NCI-H2107 treated with DMSO at 0.1 percent for 48 hours (cell line): ENCODE results near the gene BRPF1.

Source experiments
- DNase-seq: peaks from one replicate; lab custom pipeline; 2025; ENCODE audit not compliant: unreplicated experiment; lab: John Stamatoyannopoulos, UW

The BRPF1 gene

DNA sequence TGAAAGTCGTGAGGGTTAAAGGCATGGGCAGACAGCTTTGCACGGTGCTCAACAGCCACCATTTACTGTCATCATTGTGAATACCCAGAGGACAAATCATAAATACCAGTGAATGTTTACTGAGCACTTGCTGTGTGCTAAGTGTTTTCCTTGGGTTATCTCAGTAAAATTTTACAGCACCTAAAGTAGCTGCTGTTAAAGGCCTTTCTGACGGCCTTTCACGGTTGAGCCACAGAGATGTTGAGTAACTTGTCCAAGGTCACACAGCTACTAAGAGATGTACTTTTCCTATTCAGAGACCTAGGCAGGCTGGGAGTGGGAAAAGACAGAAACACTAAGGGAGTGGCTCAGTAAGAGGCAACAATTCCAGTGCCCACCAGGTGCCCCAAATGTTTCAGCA, 28.3 kb upstream of the BRPF1 start:
- DNase-seq = no peak

DNA sequence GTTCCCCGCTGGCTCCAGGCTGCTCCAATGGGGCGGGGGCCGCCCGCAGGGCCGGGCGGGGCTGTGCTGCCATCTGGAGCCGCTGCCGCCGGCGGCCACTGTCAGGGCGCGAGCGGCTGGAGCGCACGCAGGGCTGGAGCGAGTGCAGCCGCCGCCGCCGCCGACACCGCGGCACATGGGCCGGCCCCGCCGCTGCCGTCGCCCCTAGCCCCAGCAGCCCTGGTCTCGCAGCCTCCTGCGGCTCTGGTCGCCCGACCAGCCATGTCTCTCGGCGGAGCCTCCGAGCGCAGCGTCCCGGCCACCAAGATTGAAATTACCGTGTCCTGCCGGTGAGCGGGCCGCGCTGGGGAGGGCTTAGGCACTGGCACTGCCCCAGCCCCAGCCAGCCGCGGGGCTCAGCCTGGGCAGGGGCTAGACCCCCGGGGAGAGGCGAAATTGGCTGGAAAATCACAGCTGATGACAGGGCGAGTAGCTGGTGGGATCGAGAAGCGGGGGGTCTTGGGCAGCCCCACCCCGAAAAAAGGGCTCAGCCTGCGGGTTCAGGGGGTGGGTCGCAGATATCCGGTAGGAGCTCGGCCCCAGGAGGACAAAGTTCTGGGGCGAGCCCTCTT, 27.7 kb upstream of the BRPF1 start, which contains the start of gene CPNE9:
Gene CPNE9 (plus strand): TSS at position 98 of the 611 bp plus-strand sequence. CDS start 164 bp downstream, at position 262.
- no peak for DNase-seq

DNA sequence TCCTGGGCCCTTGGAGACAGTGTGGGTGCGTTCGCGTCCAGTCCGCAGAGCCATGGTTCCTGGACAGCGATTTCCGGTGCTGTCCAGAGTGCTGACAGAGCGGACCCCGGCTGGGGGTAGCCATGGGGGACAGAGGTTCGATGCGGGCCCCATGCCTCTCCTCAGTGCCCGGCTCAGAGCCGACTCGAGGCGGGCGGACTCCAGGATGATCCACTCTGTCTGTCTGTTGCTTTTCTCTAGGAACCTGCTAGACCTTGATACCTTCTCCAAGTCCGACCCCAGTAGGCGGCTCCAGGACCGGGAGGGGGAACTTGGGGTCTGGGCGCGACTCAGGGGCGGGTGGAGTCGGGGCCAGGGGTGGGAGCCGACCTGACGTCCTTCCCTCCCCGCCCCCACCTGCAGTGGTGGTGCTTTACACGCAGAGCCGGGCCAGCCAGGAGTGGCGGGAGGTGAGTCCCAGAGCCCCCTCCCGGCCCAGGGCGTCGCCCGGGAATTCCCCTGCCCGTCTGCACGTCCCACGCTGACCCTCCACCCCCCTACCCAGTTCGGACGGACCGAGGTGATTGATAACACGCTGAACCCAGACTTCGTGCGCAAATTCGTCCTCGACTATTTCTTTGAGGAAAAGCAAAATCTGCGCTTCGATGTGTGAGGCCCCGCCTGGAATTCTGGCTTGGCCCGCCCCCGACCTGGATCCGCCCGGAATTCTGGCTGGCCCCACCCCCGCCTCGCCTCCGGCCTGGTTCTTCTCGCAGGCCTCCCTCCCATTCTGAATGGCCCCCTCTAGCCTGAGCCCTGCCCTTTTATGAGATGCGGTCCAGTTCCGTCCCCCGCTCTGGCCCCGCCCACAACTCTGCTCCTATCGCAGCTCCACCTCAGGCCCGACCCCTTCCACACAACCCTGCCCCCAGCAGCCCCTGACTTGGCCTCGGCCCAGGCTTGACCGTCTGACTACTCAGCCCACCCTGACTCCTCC, 26.9 kb upstream of the BRPF1 start:
- no peak for DNase-seq

DNA sequence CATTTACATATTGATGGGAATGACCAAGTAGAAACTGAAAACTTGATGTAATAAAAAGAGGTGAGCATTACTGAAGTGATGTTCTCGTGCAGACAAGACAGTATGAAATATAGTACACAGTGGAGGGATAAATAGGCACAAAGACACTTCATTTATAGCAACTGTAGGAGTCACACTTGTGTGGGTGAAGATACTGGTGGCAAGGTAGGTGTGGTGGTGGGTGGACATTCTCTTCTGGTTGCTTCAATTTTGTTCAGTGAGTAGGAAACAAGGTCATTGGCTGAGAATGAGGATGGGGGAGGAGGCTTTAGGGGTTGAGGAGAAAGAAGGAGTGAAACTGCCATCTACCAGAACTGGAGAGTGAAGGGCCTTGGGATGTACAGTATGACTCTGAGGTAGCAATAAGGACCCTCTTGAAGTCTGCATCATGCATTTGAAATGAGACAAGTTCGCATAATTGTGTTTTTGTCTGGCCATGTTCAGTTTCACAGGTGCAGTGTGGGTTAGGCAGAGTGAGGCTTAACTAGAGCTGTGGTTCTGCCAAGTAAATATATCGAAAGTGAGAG, 21.3 kb upstream of the BRPF1 start:
- DNase-seq = no peak

DNA sequence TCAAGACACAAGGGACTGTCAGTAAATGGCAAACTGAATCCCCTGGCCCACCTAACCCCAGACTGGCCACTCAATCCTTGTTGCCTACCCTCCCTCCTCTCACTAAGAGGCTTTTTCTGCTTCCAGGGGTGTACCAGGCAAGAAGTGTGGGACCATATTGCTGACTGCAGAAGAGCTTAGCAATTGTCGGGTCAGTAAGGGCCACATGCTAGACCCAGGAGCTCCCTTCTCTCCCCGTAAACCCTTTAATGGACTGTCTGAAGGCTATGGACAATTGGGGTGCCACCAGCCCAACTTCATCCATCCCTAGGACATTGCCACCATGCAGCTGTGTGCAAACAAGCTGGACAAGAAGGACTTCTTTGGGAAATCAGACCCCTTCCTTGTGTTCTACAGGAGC, 19.1 kb upstream of the BRPF1 start:
- DNase-seq = no peak

DNA sequence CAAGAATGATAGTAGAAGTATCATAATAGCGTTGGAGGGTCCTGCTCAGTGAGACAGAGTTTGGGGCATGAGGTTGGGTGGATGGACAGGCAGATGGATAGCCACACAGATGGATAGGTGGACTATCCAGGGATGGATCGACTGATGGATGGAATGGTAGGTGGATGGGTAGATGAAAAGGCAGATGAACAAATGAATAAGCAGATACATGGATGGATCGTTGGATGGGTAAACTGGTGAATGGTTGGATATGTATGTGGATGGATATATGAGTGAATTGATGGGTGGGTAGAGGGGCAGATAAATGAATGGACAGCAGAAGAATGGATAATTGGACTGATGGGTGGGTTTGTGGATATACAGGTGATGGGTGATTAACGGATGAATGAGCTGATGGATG, 18.4 kb upstream of the BRPF1 start:
- no peak for DNase-seq

DNA sequence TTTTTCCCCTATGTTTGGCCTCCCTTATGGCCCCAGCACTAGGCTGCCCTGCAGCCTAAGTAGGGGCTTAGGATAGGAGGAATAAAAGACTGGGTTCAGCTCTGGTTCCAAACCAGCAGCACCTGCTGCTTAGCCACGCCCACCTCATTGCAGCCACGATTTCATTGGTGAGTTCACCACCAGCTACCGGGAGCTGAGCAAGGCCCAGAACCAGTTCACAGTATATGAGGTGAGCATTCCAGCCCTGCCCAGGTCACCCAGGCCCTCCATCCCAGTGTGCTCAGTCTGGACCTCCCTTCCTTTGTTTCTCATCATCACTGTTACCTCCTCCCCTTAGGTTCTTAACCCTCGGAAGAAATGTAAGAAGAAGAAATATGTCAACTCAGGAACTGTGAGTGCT, 16.4 kb upstream of the BRPF1 start:
- no peak for DNase-seq

DNA sequence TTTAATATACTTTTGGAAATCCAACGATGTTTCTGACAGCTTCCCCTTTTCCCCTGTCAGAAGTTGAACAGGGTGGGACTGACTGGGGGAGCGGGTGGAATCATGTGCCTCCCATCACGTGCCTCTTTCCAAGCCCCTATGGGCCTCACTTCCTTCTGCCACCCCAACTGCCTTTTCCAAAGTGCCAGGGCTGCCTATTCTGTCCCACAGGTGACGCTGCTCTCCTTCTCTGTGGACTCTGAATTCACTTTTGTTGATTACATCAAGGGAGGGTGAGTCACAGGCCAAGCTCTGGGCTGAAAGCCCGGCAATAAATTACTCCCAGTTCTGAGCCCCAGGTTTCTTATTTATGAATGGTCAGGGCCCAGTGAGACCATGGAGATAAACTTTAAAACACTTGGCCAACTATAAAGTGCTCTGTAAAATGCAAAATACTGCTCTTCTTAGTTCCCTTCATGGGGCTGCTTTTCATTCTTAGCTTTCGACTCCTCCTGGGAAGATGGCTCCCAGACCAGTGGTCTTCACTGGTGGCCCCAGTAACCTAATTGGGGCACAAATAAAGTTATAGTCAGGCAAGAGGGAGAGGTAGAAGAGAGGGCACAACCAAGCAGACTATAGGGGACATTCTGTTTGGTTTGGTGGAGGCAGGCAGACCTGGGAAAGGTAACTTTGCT, 15.6 kb upstream of the BRPF1 start:
- no peak for DNase-seq

DNA sequence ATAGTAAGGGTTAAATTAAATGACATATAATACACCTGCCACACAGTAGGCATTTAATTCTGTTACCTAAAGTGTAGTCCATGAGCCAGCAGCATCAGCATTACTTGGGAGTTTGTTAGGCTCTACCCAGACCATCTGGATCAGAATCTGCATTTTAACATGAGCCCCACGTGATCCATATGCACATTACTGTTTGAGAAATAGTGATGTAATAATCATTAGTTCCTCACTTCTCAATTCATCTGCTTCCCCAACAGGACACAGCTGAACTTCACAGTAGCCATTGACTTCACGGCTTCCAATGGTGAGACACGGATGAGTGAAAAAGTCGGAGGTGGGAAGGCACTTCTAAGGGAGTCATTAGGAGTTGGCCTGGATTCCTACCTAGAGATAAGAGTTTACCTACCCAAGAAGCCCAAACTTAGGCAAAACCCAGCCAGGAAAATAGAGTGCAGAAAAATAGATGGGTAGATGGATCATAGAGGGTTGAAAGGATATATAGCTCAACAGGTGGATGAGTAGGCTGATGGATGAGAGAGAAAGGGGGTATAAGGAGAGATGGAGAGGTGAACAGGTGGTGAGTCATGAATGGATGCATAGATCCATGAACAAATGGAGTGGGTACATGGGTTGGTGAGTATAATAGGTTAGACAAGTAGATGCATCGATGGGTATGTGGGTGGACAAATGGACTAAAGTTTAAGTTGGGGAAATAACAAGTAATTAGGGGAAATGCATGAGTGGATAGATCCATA, 14.6 kb upstream of the BRPF1 start:
- no peak for DNase-seq

DNA sequence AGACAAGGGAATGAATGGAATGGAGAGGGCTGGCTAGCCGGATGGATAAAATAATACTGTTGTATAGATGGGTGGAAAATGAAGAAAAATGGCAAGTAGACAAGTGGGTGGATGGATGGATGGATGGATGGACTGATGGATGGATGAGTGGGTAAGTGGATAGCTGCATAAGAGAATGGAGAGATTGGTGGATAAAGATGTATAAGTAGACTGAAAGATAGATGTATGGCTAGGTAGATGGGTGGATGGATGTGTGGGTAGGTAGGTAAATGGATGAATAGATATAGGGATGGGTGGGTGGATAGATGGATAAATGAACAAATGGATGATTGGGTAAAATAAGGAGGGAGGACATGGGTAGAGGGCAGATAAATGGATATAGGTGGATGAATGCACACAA, 14.0 kb upstream of the BRPF1 start:
- DNase-seq = no peak

DNA sequence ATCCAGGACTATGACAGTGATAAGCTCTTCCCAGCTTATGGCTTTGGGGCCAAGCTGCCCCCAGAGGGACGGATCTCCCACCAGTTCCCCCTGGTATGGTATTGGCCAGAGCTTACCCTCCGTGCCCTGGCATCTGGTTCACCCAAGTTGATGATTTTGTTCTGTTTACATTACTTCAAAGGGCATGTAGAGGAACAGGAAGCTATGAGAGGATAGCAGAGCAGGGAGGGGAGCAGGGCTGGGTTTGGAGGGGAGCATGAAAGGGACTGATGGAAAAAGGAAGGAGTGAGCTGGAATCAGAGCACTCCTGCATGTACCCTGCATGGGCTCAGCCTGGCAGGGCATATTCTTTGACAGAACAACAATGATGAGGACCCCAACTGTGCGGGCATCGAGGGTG, 13.4 kb upstream of the BRPF1 start:
- no peak for DNase-seq

DNA sequence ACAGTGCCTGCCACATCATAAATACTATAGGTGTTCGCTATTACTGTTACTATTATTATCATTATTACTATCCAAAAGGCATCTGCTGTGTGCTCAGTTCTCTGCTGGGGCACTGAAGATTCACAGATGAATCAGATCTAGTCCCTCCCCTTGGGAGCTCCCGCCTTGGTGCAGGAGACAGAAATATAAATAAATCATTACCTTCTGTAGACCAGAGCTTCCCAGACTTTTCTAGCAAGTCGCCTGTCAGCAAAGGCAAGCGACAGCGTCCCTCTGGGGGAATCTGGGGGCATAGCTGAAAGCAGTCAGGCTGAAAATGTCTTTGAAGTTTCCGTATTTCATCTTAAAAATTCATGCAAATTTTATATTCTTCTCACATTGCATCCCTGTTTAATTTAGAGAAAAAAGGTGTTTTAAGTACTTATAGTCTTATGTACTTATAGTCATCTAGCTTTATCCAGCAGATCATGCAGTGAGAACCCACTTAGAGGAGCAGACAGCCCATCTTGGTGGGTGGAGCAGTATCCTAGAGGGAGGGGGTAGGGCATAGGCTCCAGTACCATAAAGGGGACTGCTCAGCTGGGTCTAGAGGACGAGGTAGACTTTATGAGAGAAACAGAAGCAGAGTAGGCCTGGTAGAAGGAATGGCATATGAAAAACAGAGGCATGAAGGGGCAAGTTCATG, 10.4 kb upstream of the BRPF1 start:
- no peak for DNase-seq

DNA sequence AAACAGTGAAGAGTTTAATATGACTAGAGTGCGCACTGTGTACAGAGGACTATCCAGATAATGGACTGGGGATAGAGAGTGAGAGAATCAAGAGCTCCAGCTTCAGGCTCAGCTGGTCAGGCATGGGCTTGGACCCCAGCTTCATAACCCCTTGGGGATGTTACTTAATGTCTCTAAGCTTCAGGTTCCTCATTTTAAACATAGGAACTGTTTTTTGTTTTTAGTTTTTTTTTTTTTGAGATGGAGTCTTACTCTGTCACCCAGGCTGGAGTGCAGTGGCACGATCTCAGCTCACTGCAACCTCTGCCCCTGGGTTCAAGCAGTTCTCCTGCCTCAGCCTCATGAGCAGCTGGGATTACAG, 9.9 kb upstream of the BRPF1 start:
- DNase-seq = no peak

DNA sequence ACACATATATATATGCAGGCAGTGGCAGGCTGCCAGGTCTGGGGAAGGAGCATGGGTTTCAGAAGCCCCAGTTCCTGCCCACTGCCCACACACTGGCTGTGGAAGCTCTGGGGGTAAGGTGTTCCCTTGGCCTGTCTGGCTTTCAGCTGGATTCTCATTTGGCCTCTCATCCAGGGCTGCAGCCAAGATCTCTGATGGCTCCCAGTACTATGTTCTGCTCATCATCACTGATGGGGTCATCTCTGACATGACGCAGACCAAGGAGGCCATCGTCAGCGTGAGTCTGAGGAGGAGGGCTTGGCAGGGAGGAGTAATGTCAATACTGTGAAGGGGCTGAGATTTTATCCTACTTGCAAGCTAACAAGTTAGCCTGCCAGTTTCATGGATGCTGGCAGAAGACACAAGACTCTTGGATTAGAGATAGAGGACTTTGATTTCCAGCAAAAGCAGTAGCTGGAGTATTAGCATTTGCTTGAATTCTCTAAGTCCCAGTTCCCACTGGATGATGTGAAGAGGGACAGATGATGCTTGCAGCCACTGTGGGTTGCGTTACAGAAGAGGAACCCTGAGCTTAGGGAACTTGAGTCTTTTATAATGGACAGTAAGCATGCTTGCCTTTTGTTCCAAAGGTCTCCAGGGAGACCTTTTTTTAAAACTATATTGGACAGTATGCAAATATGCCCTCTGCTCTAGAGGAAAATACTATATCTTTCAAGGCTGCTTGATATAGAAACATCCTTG, 5.6 kb upstream of the BRPF1 start:
- no peak for DNase-seq

DNA sequence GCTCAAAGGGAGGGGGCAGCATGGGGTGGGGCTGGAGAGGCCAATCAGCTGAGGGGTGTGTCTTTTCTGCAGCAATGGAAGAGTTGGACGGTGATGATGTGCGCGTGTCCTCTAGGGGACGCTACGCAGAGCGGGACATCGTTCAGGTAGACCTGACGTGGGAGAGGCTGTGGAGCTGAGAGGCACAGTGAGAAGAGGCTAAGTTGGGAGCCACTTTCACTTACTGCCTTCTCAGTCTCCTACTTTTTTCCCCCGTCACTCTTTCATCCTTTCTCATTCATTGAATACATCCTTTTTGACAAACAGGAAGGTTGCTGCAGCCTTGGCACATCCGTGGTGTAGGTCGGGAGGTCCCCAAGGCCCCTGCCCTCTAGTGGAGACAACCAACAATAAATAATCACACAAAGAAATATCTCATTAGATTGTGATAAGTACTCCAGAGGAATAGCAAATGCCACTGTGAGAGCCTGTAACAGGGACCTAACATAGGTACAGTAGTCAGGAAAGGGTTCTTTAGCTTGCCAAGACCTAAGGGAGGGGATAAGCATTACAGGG, 4.4 kb upstream of the BRPF1 start:
- no peak for DNase-seq

DNA sequence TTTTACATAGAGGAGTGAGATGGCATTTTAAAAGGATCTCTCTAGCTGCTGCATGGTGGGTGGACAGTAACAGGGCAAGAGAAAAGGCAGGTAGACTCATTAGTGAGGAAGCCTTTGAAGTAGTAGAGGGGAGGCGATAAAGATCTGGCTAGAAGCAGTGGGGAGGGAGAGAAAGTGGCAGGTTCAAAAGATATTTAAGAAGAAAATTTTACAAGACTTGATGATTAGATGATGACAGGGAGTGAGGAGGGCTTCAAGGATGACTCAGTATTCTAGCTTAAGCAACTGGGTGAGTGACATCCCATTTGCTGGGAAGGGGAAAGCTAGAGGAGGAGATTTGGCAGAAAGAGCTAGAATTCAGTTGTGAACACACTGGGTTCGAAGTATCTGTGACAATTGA, 3.8 kb upstream of the BRPF1 start:
- DNase-seq = no peak

DNA sequence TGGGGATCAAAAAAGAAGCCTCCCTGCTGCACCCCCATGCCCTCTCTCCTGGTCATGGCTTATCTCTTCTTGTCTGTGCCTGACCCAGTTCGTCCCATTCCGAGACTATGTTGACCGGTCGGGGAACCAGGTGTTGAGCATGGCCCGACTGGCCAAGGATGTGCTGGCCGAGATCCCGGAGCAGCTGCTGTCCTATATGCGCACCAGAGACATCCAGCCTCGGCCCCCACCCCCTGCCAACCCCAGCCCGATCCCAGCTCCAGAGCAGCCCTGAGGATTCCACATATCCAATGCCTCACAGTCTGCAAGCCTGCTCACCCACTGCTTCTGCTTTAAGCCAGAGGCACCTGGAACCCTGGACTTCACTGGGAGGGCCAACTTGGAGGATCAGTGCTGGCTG, 2.1 kb upstream of the BRPF1 start:
- no peak for DNase-seq

DNA sequence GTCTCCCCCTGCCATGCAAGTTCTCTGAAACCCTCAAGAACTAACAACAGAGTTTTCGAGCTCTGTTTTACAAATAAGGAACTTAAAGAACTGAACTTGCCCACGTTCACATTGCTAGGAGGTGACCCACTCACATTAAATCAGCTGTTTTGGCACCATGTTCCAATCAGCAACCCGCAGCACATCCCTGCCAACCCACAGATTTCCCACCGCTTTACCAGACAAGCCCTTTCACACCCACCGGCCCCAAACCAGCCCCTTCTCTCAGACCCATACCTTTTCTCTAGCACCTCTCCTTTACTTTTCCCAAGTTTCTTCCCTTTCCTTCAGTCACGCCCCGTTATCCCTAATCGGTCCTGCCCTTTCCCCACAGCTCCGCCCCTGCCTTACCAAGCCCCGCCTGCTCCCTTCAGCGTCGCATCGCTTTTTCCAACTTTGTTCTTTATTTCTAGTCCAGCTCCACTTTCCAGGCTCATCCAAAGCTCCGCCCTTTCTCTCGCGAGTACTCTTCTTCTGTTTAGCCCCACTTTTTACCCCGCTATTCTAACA, 804 bp upstream of the BRPF1 start:
- DNase-seq = no peak

DNA sequence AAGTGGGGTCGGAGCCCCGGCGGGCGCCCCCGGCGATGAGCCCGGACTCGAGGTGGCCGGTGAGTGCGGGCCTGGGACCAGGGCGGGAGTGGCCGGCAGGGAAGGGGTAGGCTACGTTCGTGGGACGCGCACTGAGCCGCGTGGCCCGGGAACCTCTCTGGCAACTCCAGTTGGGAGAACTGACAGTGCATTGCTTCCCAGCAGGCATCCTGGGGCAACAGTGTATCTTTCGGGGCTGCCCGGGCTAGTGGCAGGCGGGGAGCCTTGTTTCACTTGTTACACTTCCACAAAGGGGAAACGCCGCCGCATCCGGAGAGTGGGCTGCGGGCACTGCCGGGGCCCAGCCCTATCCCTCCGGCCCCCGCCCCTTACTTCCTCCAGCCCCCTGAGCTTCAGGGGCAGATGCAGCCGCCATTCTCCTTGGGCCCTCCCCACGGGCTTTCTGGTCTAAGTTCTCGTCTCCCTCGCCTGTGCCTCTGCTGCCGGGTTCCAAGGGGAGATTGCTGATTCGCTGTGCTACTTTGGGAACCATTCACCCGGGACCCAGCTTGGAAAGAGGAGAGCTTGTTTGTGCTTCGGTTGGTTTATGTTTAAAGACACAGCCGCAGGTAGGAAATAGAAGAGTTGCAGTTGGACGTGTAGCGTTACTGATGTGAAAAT, 675 bp downstream of the BRPF1 start:
- no peak for DNase-seq
